Measurements from ENCODE around the gene C1QL2. TPM values are rescaled to one million over a fixed set of nuclear protein-coding genes. Genes with fewer than 3 reads are reported as not detected.

Gene C1QL2
- total and polyA plus RNA-seq, 2 donors: 0.04 TPM; not detected in 1

GRCh38 chr2:119144806-119145205 is 13.7 kb downstream of the C1QL2 start:
- DNase-seq (ENCODE audit: extremely low spot score): no peak
- Histone ChIP-seq H3K4me1 (ENCODE audit: insufficient read depth) (no peaks in the 10 kb centered on the region), H3K4me3 (ENCODE audit: low read depth, low read length) (no peak overlapping the region), H3K27ac (ENCODE audit: low read depth) (no peak overlapping the region), H3K36me3 (ENCODE audit: insufficient read depth) (no peaks in the 10 kb centered on the region)
- 89% methylated on average over 5 of the region's 5 CpGs for WGBS

GRCh38 chr2:119142824-119143223 is 15.7 kb downstream of the C1QL2 start:
- H3K27ac ChIP-seq (ENCODE audit: low read depth): no peak overlapping the region
- no peaks in the 10 kb centered on the region for H3K36me3 ChIP-seq (ENCODE audit: insufficient read depth)
- WGBS: 62% methylated on average over 11 of the region's 11 CpGs
- H3K4me3 ChIP-seq (ENCODE audit: low read depth, low read length): no peak overlapping the region
- H3K4me1 ChIP-seq (ENCODE audit: insufficient read depth): no peaks in the 10 kb centered on the region
- no peak for DNase-seq (ENCODE audit: extremely low spot score)

- H3K4me1 ChIP-seq (ENCODE audit: insufficient read depth): no peaks in the 10 kb centered on the region
- no peaks in the 10 kb centered on the region for H3K36me3 ChIP-seq (ENCODE audit: insufficient read depth)
- H3K27ac ChIP-seq (ENCODE audit: low read depth): no peak overlapping the region
- no peak overlapping the region for H3K4me3 ChIP-seq (ENCODE audit: low read depth, low read length)
- 76% methylated on average over 11 of the region's 11 CpGs for WGBS
- DNase-seq (ENCODE audit: extremely low spot score): no peak
Measured at GRCh38 chr2:119137502-119137901, 21.0 kb downstream of the C1QL2 start.

GRCh38 chr2:119136872-119137271 is 21.7 kb downstream of the C1QL2 start:
- no peaks in the 10 kb centered on the region for H3K4me1 ChIP-seq (ENCODE audit: insufficient read depth)
- no peak overlapping the region for H3K27ac ChIP-seq (ENCODE audit: low read depth)
- 74% methylated on average over 8 of the region's 8 CpGs for WGBS
- no peak for DNase-seq (ENCODE audit: extremely low spot score)
- no peaks in the 10 kb centered on the region for H3K36me3 ChIP-seq (ENCODE audit: insufficient read depth)
- H3K4me3 ChIP-seq (ENCODE audit: low read depth, low read length): no peak overlapping the region

- no peak overlapping the region for H3K4me3 ChIP-seq (ENCODE audit: low read depth, low read length)
- WGBS: 59% methylated on average over 7 of the region's 7 CpGs
- H3K4me1 ChIP-seq (ENCODE audit: insufficient read depth): no peaks in the 10 kb centered on the region
- DNase-seq (ENCODE audit: extremely low spot score): no peak
- no peak overlapping the region for H3K27ac ChIP-seq (ENCODE audit: low read depth)
- H3K36me3 ChIP-seq (ENCODE audit: insufficient read depth): no peaks in the 10 kb centered on the region
Measured at GRCh38 chr2:119136093-119136492, 22.5 kb downstream of the C1QL2 start.

GRCh38 chr2:119134775-119135174 is 23.8 kb downstream of the C1QL2 start:
- 69% methylated on average over 10 of the region's 10 CpGs for WGBS
- no peak for DNase-seq (ENCODE audit: extremely low spot score)

GRCh38 chr2:119126650-119127049 is 31.9 kb downstream of the C1QL2 start:
- 5% methylated on average over 13 of the region's 13 CpGs for WGBS
- H3K27ac ChIP-seq (ENCODE audit: low read depth): no peak overlapping the region
- no peak overlapping the region for H3K4me3 ChIP-seq (ENCODE audit: low read depth, low read length)
- no peaks in the 10 kb centered on the region for H3K4me1 ChIP-seq (ENCODE audit: insufficient read depth)
- DNase-seq (ENCODE audit: extremely low spot score): no peak
- H3K36me3 ChIP-seq (ENCODE audit: insufficient read depth): no peaks in the 10 kb centered on the region

More at GRCh38 chr2:119134775-119135174, 23.8 kb downstream of the C1QL2 start:
- Histone ChIP-seq H3K4me1 (ENCODE audit: insufficient read depth) (no peaks in the 10 kb centered on the region), H3K36me3 (ENCODE audit: insufficient read depth) (no peaks in the 10 kb centered on the region), H3K4me3 (ENCODE audit: low read depth, low read length) (no peak overlapping the region), H3K27ac (ENCODE audit: low read depth) (no peak overlapping the region)

GRCh38 chr2:119123389-119123788 is 35.2 kb downstream of the C1QL2 start:
- Histone ChIP-seq H3K36me3 (ENCODE audit: insufficient read depth) (no peaks in the 10 kb centered on the region), H3K4me3 (ENCODE audit: low read depth, low read length) (no peak overlapping the region), H3K4me1 (ENCODE audit: insufficient read depth) (no peaks in the 10 kb centered on the region), H3K27ac (ENCODE audit: low read depth) (no peak overlapping the region)
- WGBS: 37% methylated on average over 12 of the region's 12 CpGs
- DNase-seq (ENCODE audit: extremely low spot score): no peak

GRCh38 chr2:119122663-119123062 is 35.9 kb downstream of the C1QL2 start:
- no peaks in the 10 kb centered on the region for H3K36me3 ChIP-seq (ENCODE audit: insufficient read depth)
- DNase-seq (ENCODE audit: extremely low spot score): no peak
- H3K27ac ChIP-seq (ENCODE audit: low read depth): no peak overlapping the region
- 79% methylated on average over 5 of the region's 5 CpGs for WGBS
- H3K4me3 ChIP-seq (ENCODE audit: low read depth, low read length): no peak overlapping the region
- no peaks in the 10 kb centered on the region for H3K4me1 ChIP-seq (ENCODE audit: insufficient read depth)

- Histone ChIP-seq H3K4me3 (ENCODE audit: low read depth, low read length) (no peak overlapping the region), H3K4me1 (ENCODE audit: insufficient read depth) (no peaks in the 10 kb centered on the region), H3K27ac (ENCODE audit: low read depth) (no peak overlapping the region), H3K36me3 (ENCODE audit: insufficient read depth) (no peaks in the 10 kb centered on the region)
- DNase-seq (ENCODE audit: extremely low spot score): no peak
- 37% methylated on average over 15 of the region's 15 CpGs for WGBS
Measured at GRCh38 chr2:119119999-119120756, 38.4 kb downstream of the C1QL2 start.

- DNase-seq (ENCODE audit: extremely low spot score): no peak
Measured at GRCh38 chr2:119119076-119119785, 39.3 kb downstream of the C1QL2 start.

GRCh38 chr2:119117891-119118882 is 40.4 kb downstream of the C1QL2 start:
- H3K36me3 ChIP-seq (ENCODE audit: insufficient read depth): no peaks in the 10 kb centered on the region
- H3K27ac ChIP-seq (ENCODE audit: low read depth): no peak overlapping the region
- H3K4me1 ChIP-seq (ENCODE audit: insufficient read depth): no peaks in the 10 kb centered on the region
- WGBS: 68% methylated on average over 9 of the region's 9 CpGs
- DNase-seq (ENCODE audit: extremely low spot score): no peak
- no peak overlapping the region for H3K4me3 ChIP-seq (ENCODE audit: low read depth, low read length)

More at GRCh38 chr2:119119076-119119785, 39.3 kb downstream of the C1QL2 start:
- no peaks in the 10 kb centered on the region for H3K4me1 ChIP-seq (ENCODE audit: insufficient read depth)
- H3K36me3 ChIP-seq (ENCODE audit: insufficient read depth): no peaks in the 10 kb centered on the region
- no peak overlapping the region for H3K27ac ChIP-seq (ENCODE audit: low read depth)
- WGBS: 55% methylated on average over 8 of the region's 8 CpGs
- no peak overlapping the region for H3K4me3 ChIP-seq (ENCODE audit: low read depth, low read length)

GRCh38 chr2:119117408-119117807 is 41.1 kb downstream of the C1QL2 start:
- no peaks in the 10 kb centered on the region for H3K36me3 ChIP-seq (ENCODE audit: insufficient read depth)
- no peaks in the 10 kb centered on the region for H3K4me1 ChIP-seq (ENCODE audit: insufficient read depth)
- H3K4me3 ChIP-seq (ENCODE audit: low read depth, low read length): no peak overlapping the region
- WGBS: 67% methylated on average over 7 of the region's 7 CpGs
- DNase-seq (ENCODE audit: extremely low spot score): no peak
- no peak overlapping the region for H3K27ac ChIP-seq (ENCODE audit: low read depth)

Measured in urinary bladder (tissue), 4 donors.